ENCODE measurements around the gene LGALS9. TPM values are rescaled to one million over a fixed set of nuclear protein-coding genes. Genes with fewer than 3 reads are reported as not detected.
A peak's percentile ranks its signal among the peaks of the same experiment; 100 is the strongest.
"Not testable (repeated sequence)": the region's sequence is repeated elsewhere in the genome, so short reads cannot be mapped to it uniquely, and the experiment has no call there.

Gene LGALS9
- total and polyA plus RNA-seq, 2 experiments from 2014 or later, result 0.48 to 0.73 TPM

GRCh38 chr17:27650836-27651235 is 19.8 kb downstream of the LGALS9 start (continued):
- TF ChIP-seq, protein P1, sequence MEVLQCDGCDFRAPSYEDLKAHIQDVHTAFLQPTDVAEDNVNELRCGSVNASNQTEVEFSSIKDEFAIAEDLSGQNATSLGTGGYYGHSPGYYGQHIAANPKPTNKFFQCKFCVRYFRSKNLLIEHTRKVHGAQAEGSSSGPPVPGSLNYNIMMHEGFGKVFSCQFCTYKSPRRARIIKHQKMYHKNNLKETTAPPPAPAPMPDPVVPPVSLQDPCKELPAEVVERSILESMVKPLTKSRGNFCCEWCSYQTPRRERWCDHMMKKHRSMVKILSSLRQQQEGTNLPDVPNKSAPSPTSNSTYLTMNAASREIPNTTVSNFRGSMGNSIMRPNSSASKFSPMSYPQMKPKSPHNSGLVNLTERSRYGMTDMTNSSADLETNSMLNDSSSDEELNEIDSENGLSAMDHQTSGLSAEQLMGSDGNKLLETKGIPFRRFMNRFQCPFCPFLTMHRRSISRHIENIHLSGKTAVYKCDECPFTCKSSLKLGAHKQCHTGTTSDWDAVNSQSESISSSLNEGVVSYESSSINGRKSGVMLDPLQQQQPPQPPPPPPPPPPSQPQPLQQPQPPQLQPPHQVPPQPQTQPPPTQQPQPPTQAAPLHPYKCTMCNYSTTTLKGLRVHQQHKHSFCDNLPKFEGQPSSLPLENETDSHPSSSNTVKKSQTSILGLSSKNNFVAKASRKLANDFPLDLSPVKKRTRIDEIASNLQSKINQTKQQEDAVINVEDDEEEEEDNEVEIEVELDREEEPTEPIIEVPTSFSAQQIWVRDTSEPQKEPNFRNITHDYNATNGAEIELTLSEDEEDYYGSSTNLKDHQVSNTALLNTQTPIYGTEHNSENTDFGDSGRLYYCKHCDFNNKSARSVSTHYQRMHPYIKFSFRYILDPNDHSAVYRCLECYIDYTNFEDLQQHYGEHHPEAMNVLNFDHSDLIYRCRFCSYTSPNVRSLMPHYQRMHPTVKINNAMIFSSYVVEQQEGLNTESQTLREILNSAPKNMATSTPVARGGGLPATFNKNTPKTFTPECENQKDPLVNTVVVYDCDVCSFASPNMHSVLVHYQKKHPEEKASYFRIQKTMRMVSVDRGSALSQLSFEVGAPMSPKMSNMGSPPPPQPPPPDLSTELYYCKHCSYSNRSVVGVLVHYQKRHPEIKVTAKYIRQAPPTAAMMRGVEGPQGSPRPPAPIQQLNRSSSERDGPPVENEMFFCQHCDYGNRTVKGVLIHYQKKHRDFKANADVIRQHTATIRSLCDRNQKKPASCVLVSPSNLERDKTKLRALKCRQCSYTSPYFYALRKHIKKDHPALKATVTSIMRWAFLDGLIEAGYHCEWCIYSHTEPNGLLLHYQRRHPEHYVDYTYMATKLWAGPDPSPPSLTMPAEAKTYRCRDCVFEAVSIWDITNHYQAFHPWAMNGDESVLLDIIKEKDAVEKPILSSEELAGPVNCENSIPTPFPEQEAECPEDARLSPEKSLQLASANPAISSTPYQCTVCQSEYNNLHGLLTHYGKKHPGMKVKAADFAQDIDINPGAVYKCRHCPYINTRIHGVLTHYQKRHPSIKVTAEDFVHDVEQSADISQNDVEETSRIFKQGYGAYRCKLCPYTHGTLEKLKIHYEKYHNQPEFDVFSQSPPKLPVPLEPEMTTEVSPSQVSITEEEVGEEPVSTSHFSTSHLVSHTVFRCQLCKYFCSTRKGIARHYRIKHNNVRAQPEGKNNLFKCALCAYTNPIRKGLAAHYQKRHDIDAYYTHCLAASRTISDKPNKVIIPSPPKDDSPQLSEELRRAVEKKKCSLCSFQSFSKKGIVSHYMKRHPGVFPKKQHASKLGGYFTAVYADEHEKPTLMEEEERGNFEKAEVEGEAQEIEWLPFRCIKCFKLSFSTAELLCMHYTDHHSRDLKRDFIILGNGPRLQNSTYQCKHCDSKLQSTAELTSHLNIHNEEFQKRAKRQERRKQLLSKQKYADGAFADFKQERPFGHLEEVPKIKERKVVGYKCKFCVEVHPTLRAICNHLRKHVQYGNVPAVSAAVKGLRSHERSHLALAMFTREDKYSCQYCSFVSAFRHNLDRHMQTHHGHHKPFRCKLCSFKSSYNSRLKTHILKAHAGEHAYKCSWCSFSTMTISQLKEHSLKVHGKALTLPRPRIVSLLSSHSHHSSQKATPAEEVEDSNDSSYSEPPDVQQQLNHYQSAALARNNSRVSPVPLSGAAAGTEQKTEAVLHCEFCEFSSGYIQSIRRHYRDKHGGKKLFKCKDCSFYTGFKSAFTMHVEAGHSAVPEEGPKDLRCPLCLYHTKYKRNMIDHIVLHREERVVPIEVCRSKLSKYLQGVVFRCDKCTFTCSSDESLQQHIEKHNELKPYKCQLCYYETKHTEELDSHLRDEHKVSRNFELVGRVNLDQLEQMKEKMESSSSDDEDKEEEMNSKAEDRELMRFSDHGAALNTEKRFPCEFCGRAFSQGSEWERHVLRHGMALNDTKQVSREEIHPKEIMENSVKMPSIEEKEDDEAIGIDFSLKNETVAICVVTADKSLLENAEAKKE (CRISPR knock-in tag; IDR thresholded peaks at IDR 0.05), result no peak
- TF ChIP-seq, protein P2, sequence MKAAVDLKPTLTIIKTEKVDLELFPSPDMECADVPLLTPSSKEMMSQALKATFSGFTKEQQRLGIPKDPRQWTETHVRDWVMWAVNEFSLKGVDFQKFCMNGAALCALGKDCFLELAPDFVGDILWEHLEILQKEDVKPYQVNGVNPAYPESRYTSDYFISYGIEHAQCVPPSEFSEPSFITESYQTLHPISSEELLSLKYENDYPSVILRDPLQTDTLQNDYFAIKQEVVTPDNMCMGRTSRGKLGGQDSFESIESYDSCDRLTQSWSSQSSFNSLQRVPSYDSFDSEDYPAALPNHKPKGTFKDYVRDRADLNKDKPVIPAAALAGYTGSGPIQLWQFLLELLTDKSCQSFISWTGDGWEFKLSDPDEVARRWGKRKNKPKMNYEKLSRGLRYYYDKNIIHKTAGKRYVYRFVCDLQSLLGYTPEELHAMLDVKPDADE (IDR thresholded peaks at IDR 0.05), result no peak
- TF ChIP-seq ZNF331 (CRISPR knock-in tag; IDR thresholded peaks at IDR 0.05; ENCODE audit: low read depth) (no peak), STAT1 (IDR thresholded peaks at IDR 0.05; ENCODE audit: unreplicated experiment) (no peak), NANOG (IDR thresholded peaks at IDR 0.05; ENCODE audit: borderline replicate concordance) (no peak)

GRCh38 chr17:27651411-27652345 is 20.7 kb downstream of the LGALS9 start:
- peak; percentile 63 for DNase-seq (ENCODE audit: low spot score)
- Mint-ChIP-seq H3K4me1 (peaks cover 19% of the 10 kb centered on the region), H3K27me3 (ENCODE audit: insufficient read depth, low read depth, poor library complexity) (peaks cover 8% of the 10 kb centered on the region), H3K9me3 (no peaks in the 10 kb centered on the region; the same call in 1 of the 3 replicates), H3K36me3 (ENCODE audit: low read depth) (no peaks in the 10 kb centered on the region; the same call in 2 of the 3 replicates), H3K27ac (no peak overlapping the region), H3K4me3 (no peak overlapping the region)
- Histone ChIP-seq H3K4me3 (no peak overlapping the region), H3F3A (replicated peaks; ENCODE audit: low read depth) (no peaks in the 10 kb centered on the region), H3K4me1 (ENCODE audit: insufficient read depth) (no peaks in the 10 kb centered on the region), H3K27me3 (ENCODE audit: insufficient read depth) (no peaks in the 10 kb centered on the region), H3K36me3 (ENCODE audit: insufficient read depth) (no peaks in the 10 kb centered on the region), H3K79me2 (replicated peaks; ENCODE audit: insufficient read depth) (no peaks in the 10 kb centered on the region), H4K20me1 (replicated peaks; ENCODE audit: insufficient read depth) (no peaks in the 10 kb centered on the region), H2AFZ (no peak overlapping the region), H3K27ac (ENCODE audit: low read depth) (no peak overlapping the region), H3K9me2 (ENCODE audit: insufficient read depth) (no peaks in the 10 kb centered on the region), H3K4me2 (no peak overlapping the region)
- TF ChIP-seq, protein P3, sequence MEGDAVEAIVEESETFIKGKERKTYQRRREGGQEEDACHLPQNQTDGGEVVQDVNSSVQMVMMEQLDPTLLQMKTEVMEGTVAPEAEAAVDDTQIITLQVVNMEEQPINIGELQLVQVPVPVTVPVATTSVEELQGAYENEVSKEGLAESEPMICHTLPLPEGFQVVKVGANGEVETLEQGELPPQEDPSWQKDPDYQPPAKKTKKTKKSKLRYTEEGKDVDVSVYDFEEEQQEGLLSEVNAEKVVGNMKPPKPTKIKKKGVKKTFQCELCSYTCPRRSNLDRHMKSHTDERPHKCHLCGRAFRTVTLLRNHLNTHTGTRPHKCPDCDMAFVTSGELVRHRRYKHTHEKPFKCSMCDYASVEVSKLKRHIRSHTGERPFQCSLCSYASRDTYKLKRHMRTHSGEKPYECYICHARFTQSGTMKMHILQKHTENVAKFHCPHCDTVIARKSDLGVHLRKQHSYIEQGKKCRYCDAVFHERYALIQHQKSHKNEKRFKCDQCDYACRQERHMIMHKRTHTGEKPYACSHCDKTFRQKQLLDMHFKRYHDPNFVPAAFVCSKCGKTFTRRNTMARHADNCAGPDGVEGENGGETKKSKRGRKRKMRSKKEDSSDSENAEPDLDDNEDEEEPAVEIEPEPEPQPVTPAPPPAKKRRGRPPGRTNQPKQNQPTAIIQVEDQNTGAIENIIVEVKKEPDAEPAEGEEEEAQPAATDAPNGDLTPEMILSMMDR (conservative IDR thresholded peaks at IDR 0.05; ENCODE audit: low read depth in 2 of 2), result peak; percentile 74 to 83
- TF ChIP-seq ZNF114 (CRISPR knock-in tag; IDR thresholded peaks at IDR 0.05), result no peak
- ATAC-seq, result peak; percentile 26

- H3K4me1 Mint-ChIP-seq, result peaks cover 19% of the 10 kb centered on the region
- H4K20me1 ChIP-seq (replicated peaks; ENCODE audit: insufficient read depth); H3K36me3 Mint-ChIP-seq (ENCODE audit: low read depth); H3F3A ChIP-seq (replicated peaks; ENCODE audit: low read depth); H3K4me1 ChIP-seq (ENCODE audit: insufficient read depth); H3K27me3 Mint-ChIP-seq (ENCODE audit: insufficient read depth, low read depth, poor library complexity); H3K27ac Mint-ChIP-seq; H3K79me2 ChIP-seq (replicated peaks; ENCODE audit: insufficient read depth); H3K36me3 ChIP-seq (ENCODE audit: insufficient read depth); H3K4me2 ChIP-seq; H2AFZ ChIP-seq; H3K4me3 ChIP-seq; ATAC-seq; H3K4me3 Mint-ChIP-seq; H3K9me3 Mint-ChIP-seq; DNase-seq (ENCODE audit: low spot score); H3K9me2 ChIP-seq (ENCODE audit: insufficient read depth); H3K27ac ChIP-seq (ENCODE audit: low read depth); H3K27me3 ChIP-seq (ENCODE audit: insufficient read depth): not testable (repeated sequence)
Measured at GRCh38 chr17:27653449-27653971, 22.5 kb downstream of the LGALS9 start.
